HEK293 (cell line): ENCODE measurements around the gene TSR3.
A peak's percentile ranks its signal among the peaks of the same experiment; 100 is the strongest.

Experiments
- CTCF ChIA-PET: fragments of 350-600 bp; formaldehyde crosslinking; extraction: SDS; loops from one replicate; lab custom pipeline; 2021; ENCODE audit warnings: antibody characterized with exemption; lab: Yijun Ruan, JAX
- POLR2A ChIA-PET: fragments of 300-600 bp; formaldehyde crosslinking; extraction: SDS; loops from one replicate; lab custom pipeline; 2020; ENCODE audit warnings: antibody characterized with exemption, inconsistent platforms; lab: Yijun Ruan, JAX
- H3K27ac ChIP-seq: fragments of 200-500 bp; sonication (Bioruptor generic); 2 replicates; pipeline ENCODE4 v1.5.1; 2014; ENCODE audit warnings: low read depth, low read length, control low read depth, inconsistent platforms; ENCODE audit errors: extremely low read depth
- H3K36me3 ChIP-seq, 2 experiments: fragments of 200-500 bp in 1 of 2; sonication (Bioruptor generic) in 1 of 2; 1 replicate in 1 of 2; 2 replicates in 1 of 2; pipeline ENCODE4 v1.5.1; 2014 to 2017; ENCODE audit warnings: inconsistent platforms in 2 of 2, low read length in 2 of 2; ENCODE audit not compliant: control insufficient read depth in 2 of 2, insufficient read depth in 1 of 2
- H3K4me1 ChIP-seq: fragments of 200-500 bp; sonication (Bioruptor generic); 2 replicates; pipeline ENCODE4 v1.5.1; 2014; ENCODE audit warnings: mild to moderate bottlenecking, low read length, inconsistent platforms; ENCODE audit not compliant: control insufficient read depth, insufficient read depth
- H3K4me3 ChIP-seq: 2 replicates; pipeline ENCODE4 v1.5.1; 2011; ENCODE audit warnings: low read depth, mild to moderate bottlenecking, control low read depth, low read length, moderate library complexity
- H3K9me3 ChIP-seq: fragments of 200-500 bp; sonication (Bioruptor generic); 2 replicates; pipeline ENCODE4 v1.5.1; 2014; ENCODE audit warnings: low read depth, low read length, inconsistent platforms; ENCODE audit not compliant: control insufficient read depth, insufficient read depth
- BCL11A ChIP-seq: fragments of 450-650 bp; formaldehyde crosslinking; IDR thresholded peaks from 2 replicates; pipeline ENCODE4 v1.5.1; 2016; ENCODE audit warnings: low read depth, missing biosample characterization, missing genetic modification characterization
- GLIS1 ChIP-seq: fragments of 450-650 bp; formaldehyde crosslinking; IDR thresholded peaks from 2 replicates; pipeline ENCODE4 v1.5.1; 2016; ENCODE audit warnings: missing biosample characterization, missing genetic modification characterization
- SCRT2 ChIP-seq: fragments of 450-650 bp; formaldehyde crosslinking; IDR thresholded peaks from 2 replicates; pipeline ENCODE4 v1.5.1; 2016; ENCODE audit warnings: missing biosample characterization, missing genetic modification characterization
- SETDB1 ChIP-seq: IDR thresholded peaks from one replicate; pipeline ENCODE4 v1.6.1; 2017; ENCODE audit warnings: mild to moderate bottlenecking, low read length, moderate library complexity, mixed read lengths; ENCODE audit not compliant: insufficient read length
- SP2 ChIP-seq: fragments of 450-650 bp; formaldehyde crosslinking; IDR thresholded peaks from 2 replicates; pipeline ENCODE4 v1.5.1; 2016; ENCODE audit warnings: missing biosample characterization, missing genetic modification characterization
- TSHZ1 ChIP-seq: fragments of 450-650 bp; formaldehyde crosslinking; IDR thresholded peaks from 2 replicates; pipeline ENCODE4 v1.5.1; 2016; ENCODE audit warnings: missing biosample characterization, missing genetic modification characterization, borderline replicate concordance
- ZBTB7A ChIP-seq: fragments of 450-650 bp; formaldehyde crosslinking; IDR thresholded peaks from 2 replicates; pipeline ENCODE4 v1.5.1; 2016; ENCODE audit warnings: low read depth, missing biosample characterization, missing genetic modification characterization
- ZEB2 ChIP-seq: fragments of 450-650 bp; formaldehyde crosslinking; IDR thresholded peaks from 2 replicates; pipeline ENCODE4 v1.5.1; 2016; ENCODE audit warnings: missing biosample characterization, missing genetic modification characterization
- ZNF138 ChIP-seq: fragments of 450-650 bp; formaldehyde crosslinking; IDR thresholded peaks from 2 replicates; pipeline ENCODE4 v1.5.1; 2016; ENCODE audit warnings: missing biosample characterization, missing genetic modification characterization, borderline replicate concordance
- ZNF184 ChIP-seq: fragments of 450-650 bp; IDR thresholded peaks from 2 replicates; pipeline ENCODE4 v1.5.1; 2018; ENCODE audit warnings: missing biosample characterization, mild to moderate bottlenecking, missing genetic modification characterization
- ZNF214 ChIP-seq: fragments of 450-650 bp; formaldehyde crosslinking; IDR thresholded peaks from 2 replicates; pipeline ENCODE4 v1.5.1; 2017; ENCODE audit warnings: missing biosample characterization, mild to moderate bottlenecking, missing genetic modification characterization, borderline replicate concordance
- ZNF23 ChIP-seq: fragments of 450-650 bp; formaldehyde crosslinking; IDR thresholded peaks from 2 replicates; pipeline ENCODE4 v1.5.1; 2016; ENCODE audit warnings: missing biosample characterization, missing genetic modification characterization, borderline replicate concordance
- ZNF239 ChIP-seq: fragments of 450-650 bp; formaldehyde crosslinking; IDR thresholded peaks from 2 replicates; pipeline ENCODE4 v1.5.1; 2016; ENCODE audit warnings: missing biosample characterization, missing genetic modification characterization
- ZNF280C ChIP-seq: fragments of 450-650 bp; formaldehyde crosslinking; IDR thresholded peaks from 2 replicates; pipeline ENCODE4 v1.5.1; 2016; ENCODE audit warnings: missing biosample characterization, missing genetic modification characterization
- ZNF335 ChIP-seq: fragments of 450-650 bp; formaldehyde crosslinking; conservative IDR thresholded peaks from 2 replicates; pipeline ENCODE4 v1.5.1; 2016; ENCODE audit warnings: missing biosample characterization, missing genetic modification characterization
- ZNF366 ChIP-seq: fragments of 450-650 bp; formaldehyde crosslinking; conservative IDR thresholded peaks from 2 replicates; pipeline ENCODE4 v1.5.1; 2016; ENCODE audit warnings: missing biosample characterization, missing genetic modification characterization
- ZNF549 ChIP-seq: fragments of 450-650 bp; IDR thresholded peaks from 2 replicates; pipeline ENCODE4 v1.5.1; 2018; ENCODE audit warnings: missing biosample characterization, missing genetic modification characterization, mild to moderate bottlenecking, inconsistent platforms, moderate library complexity
- ZNF623 ChIP-seq: fragments of 450-650 bp; formaldehyde crosslinking; IDR thresholded peaks from 2 replicates; pipeline ENCODE4 v1.5.1; 2016; ENCODE audit warnings: missing biosample characterization, missing genetic modification characterization
- ZNF626 ChIP-seq: fragments of 450-650 bp; sonication (Bioruptor Pico); formaldehyde crosslinking; IDR thresholded peaks from 2 replicates; pipeline ENCODE4 v1.5.1; 2018; ENCODE audit warnings: missing biosample characterization, missing genetic modification characterization, inconsistent platforms
- ZNF639 ChIP-seq: fragments of 450-650 bp; formaldehyde crosslinking; IDR thresholded peaks from 2 replicates; pipeline ENCODE4 v1.5.1; 2016; ENCODE audit warnings: missing biosample characterization, missing genetic modification characterization
- ZNF791 ChIP-seq: fragments of 450-650 bp; formaldehyde crosslinking; IDR thresholded peaks from 2 replicates; pipeline ENCODE4 v1.5.1; 2016; ENCODE audit warnings: missing biosample characterization, missing genetic modification characterization
- ZSCAN4 ChIP-seq: fragments of 450-650 bp; formaldehyde crosslinking; IDR thresholded peaks from 2 replicates; pipeline ENCODE4 v1.5.1; 2017; ENCODE audit warnings: missing biosample characterization, missing genetic modification characterization
- ZSCAN5A ChIP-seq: fragments of 450-650 bp; formaldehyde crosslinking; IDR thresholded peaks from 2 replicates; pipeline ENCODE4 v1.5.1; 2016; ENCODE audit warnings: missing biosample characterization, missing genetic modification characterization

Gene TSR3

GRCh38 chr16:1338855-1339675 lies 12.6 kb downstream of the TSR3 start:
- H3K4me3 ChIP-seq = no peak overlapping the region
- H3K4me1 ChIP-seq = peaks cover 4% of the 10 kb centered on the region; the same call in 1 of the 2 replicates
- H3K9me3 ChIP-seq = no peaks in the 10 kb centered on the region
- ChIA-PET CTCF (no interaction called here), POLR2A (no interaction called here)
- no peak overlapping the region for H3K27ac ChIP-seq
- TF ChIP-seq ZNF23 (tag by site-specific recombination) (no peak), ZNF335 (tag by site-specific recombination) (no peak), ZSCAN5A (no peak), ZNF626 (tag by site-specific recombination) (no peak), SCRT2 (tag by site-specific recombination) (no peak), ZSCAN4 (tag by site-specific recombination) (no peak), BCL11A (tag by site-specific recombination) (no peak), ZNF138 (no peak), ZBTB7A (tag by site-specific recombination) (0 out of 2 replicates have a peak, but pooled peaks have one; percentile 21), GLIS1 (tag by site-specific recombination) (peak; percentile 62), ZNF791 (no peak), ZNF623 (no peak), SP2 (tag by site-specific recombination) (no peak)
- no peaks in the 10 kb centered on the region for H3K36me3 ChIP-seq

GRCh38 chr16:1338119-1338730 lies 13.5 kb downstream of the TSR3 start:
- ChIA-PET CTCF (interaction anchor here (0.6 kb wide), 1 partner anchor 18 kb away, joined by 3 read pairs; no protein-coding TSS in a partner anchor), POLR2A (interaction anchor here (1.4 kb wide), 1 partner anchor 21 kb away, joined by 3 read pairs; no protein-coding TSS in a partner anchor)
- Histone ChIP-seq H3K4me1 (peaks cover 6% of the 10 kb centered on the region; the same call in 1 of the 2 replicates), H3K36me3 (no peaks in the 10 kb centered on the region), H3K9me3 (no peaks in the 10 kb centered on the region), H3K4me3 (no peak overlapping the region), H3K27ac (no peak overlapping the region)
- no peak for TF ChIP-seq ZSCAN4 (tag by site-specific recombination)
- no peak for TF ChIP-seq ZNF184 (tag by site-specific recombination)
- no peak for TF ChIP-seq ZEB2 (tag by site-specific recombination)
- no peak for TF ChIP-seq ZNF639 (tag by site-specific recombination)
- TF ChIP-seq SETDB1 = no peak
- no peak for TF ChIP-seq ZNF366
- TF ChIP-seq ZNF549 (tag by site-specific recombination) = no peak
- no peak for TF ChIP-seq ZNF214 (tag by site-specific recombination)
- TF ChIP-seq TSHZ1 (tag by site-specific recombination) = no peak
- TF ChIP-seq ZNF280C (tag by site-specific recombination) = no peak
- no peak for TF ChIP-seq ZNF239 (tag by site-specific recombination)
